Adrenal gland (tissue), 12 donors: ENCODE data around the gene TINCR. TPM values are rescaled to one million over a fixed set of nuclear protein-coding genes. Genes with fewer than 3 reads are reported as not detected.

ENCODE experiments used
- DNase-seq, 7 donors: peaks; one replicate each; pipeline ENCODE4 v3.0.0-alpha.2; 2019 to 2020
- H3K27ac ChIP-seq, 5 donors: fragments of 200-600 bp; sonication (generic) in 4 of 5; 1 replicate in 3 of 5; 2 replicates in 2 of 5; pipeline versions ENCODE4 v1.5.1 to v1.8.0; 2016 to 2020; ENCODE audit warnings: mild to moderate bottlenecking in 1 of 5
- H3K27me3 ChIP-seq: fragments of 200-600 bp; 2 replicates; pipeline ENCODE4 v1.8.0; 2021
- H3K36me3 ChIP-seq, 2 donors: fragments of 200-600 bp; replicated peaks in 1 of 2; 1 replicate in 1 of 2; 2 replicates in 1 of 2; pipeline versions ENCODE4 v1.5.1 to v1.8.0; 2018 to 2022
- H3K4me1 ChIP-seq, 2 donors: fragments of 200-600 bp; replicated peaks in 1 of 2; 1 replicate in 1 of 2; 2 replicates in 1 of 2; pipeline versions ENCODE4 v1.5.1 to v1.8.0; 2018 to 2021
- H3K4me3 ChIP-seq, 4 donors: fragments of 200-600 bp; sonication (generic) in 3 of 4; one replicate each; pipeline ENCODE4 v1.5.1; 2016 to 2018
- H3K9me3 ChIP-seq, 3 donors: fragments of 200-600 bp; sonication (generic) in 1 of 3; replicated peaks in 1 of 3; 1 replicate in 2 of 3; 2 replicates in 1 of 3; pipeline versions ENCODE4 v1.5.1 to v1.8.0; 2016 to 2021
- POLR2A ChIP-seq, 2 donors: fragments of 450-650 bp; IDR thresholded peaks; one replicate each; pipeline ENCODE4 v1.6.1; 2017; ENCODE audit warnings: antibody characterized with exemption in 2 of 2, mild to moderate bottlenecking in 2 of 2, moderate library complexity in 1 of 2
- WGBS, 4 donors: extraction: QIAGEN DNeasy Blood & Tissue Kit in 2 of 4; methylation state at CpG; one replicate each; pipeline versions ENCODE4 v1.1.5 to v1.1.7; 2013 to 2017; 5-methylcytosine and 5-hydroxymethylcytosine counted together
- intact Hi-C, 2 donors: fragments of 100-400 bp; cut with DNase I; formaldehyde crosslinking; loops; one replicate each; pipeline versions ENCODE4 v1.14.1 to v1.15.0; 2022 to 2023
- polyA plus RNA-seq, 3 donors: library from polyadenylated mRNA; stranded (reverse); fragments of 200-250 nt in 2 of 3; fragments of 350-450 nt in 1 of 3; fragmentation: Illumina TruSeq in 1 of 3; extraction: RNeasy Lipid Tissue Mini Kit (QIAGEN cat#74804) in 1 of 3; gene quantifications; one replicate each; pipeline ENCODE4 v1.2.3, GENCODE V29; 2013 to 2014
- total RNA-seq, 9 donors: library from RNA; depleted of rRNA in 4 of 9; stranded (reverse); fragments of >200 nt in 4 of 9; fragments of 120-200 nt in 1 of 9; fragmentation: NEBNext Ultra II Directional in 1 of 9; extraction: Animal tissue kit (Norgen Biotek cat#: 25700) in 1 of 9; gene quantifications; one replicate each; pipeline versions ENCODE4 v1.1.0 to v1.2.4, GENCODE V29; 2013 to 2023
- TF ChIP-seq, protein P1 (sequence below), 6 experiments: fragments of 450-650 bp in 4 of 6; fragments of 200-600 bp in 2 of 6; sonication (generic) in 1 of 6; IDR thresholded peaks; 1 replicate in 5 of 6; 2 replicates in 1 of 6; pipeline versions ENCODE4 v1.5.1 to v1.8.0; 2016 to 2021; ENCODE audit warnings: antibody characterized with exemption in 6 of 6, mild to moderate bottlenecking in 2 of 6, moderate library complexity in 1 of 6
- donor health status: healthy with polysubstance abuse.
- donor health status: Bipolar disorder and iron deficiency.
- donor health status: DM: yes; HTN: yes; CAD: no.
- donor health status: DM: no; HTN: no; CAD: no.
- donor health status: DM: no; HTN: no; CAD: no.
- donor health status: DM: yes; HTN: yes; CAD: no.

TINCR gene
- total and polyA plus RNA-seq, 12 donors, result 0.22 to 3.0 (median 0.77) TPM; not detected in 3

DNA sequence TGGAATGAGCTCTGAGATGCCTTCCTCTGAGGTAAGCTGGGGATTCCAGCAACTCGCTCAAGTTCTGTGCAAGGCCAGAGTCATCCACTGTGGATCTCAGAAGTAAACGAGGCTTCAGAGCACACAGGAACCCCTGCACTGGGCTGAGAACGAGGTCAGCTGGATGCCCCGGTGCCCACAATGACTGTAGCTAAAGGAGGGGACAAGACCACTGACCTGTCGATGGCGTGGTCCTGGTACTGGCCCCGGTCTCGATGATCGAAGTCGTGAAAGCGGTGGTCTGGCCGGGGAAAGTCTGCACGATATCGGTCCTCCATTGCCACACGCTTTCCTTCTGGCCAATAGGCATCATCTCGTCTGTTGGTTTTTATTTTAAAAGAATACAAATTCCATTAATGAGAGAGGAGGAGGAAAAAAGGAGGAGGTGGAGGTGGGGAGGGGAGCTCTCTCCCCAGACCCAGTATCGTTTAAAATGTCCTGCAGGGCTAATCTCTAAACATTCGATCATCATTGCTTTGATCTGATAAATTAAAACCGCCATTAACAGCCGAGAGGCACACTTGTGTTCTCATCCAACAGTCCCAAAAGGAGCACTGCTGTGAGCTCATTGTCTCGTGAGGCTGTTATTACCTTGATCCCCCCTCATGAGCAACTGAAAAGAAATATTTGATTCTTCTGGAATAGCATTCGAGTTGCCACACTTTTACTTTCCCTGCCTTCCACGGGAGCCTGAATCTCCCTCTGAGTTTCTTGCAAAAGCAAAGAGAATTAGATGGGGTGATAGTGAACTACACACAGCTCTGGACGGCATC lies 25.0 kb upstream of the TINCR start:
- Histone ChIP-seq H3K4me1 (peaks cover 0 to 5% of the 10 kb centered on the region in 2 donors), H3K9me3 (no peaks in the 10 kb centered on the region), H3K27ac (no peak overlapping the region), H3K27me3 (no peaks in the 10 kb centered on the region), H3K4me3 (no peak overlapping the region), H3K36me3 (peaks cover 0 to 100% of the 10 kb centered on the region in 2 donors)
- no peak for TF ChIP-seq POLR2A (IDR thresholded peaks at IDR 0.05)
- TF ChIP-seq, protein P1, sequence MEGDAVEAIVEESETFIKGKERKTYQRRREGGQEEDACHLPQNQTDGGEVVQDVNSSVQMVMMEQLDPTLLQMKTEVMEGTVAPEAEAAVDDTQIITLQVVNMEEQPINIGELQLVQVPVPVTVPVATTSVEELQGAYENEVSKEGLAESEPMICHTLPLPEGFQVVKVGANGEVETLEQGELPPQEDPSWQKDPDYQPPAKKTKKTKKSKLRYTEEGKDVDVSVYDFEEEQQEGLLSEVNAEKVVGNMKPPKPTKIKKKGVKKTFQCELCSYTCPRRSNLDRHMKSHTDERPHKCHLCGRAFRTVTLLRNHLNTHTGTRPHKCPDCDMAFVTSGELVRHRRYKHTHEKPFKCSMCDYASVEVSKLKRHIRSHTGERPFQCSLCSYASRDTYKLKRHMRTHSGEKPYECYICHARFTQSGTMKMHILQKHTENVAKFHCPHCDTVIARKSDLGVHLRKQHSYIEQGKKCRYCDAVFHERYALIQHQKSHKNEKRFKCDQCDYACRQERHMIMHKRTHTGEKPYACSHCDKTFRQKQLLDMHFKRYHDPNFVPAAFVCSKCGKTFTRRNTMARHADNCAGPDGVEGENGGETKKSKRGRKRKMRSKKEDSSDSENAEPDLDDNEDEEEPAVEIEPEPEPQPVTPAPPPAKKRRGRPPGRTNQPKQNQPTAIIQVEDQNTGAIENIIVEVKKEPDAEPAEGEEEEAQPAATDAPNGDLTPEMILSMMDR (IDR thresholded peaks at IDR 0.05), result no peak
- intact Hi-C loops, result no loop called here
- 86 to 91% (median 88%) methylated on average over 22 to 24 of the region's 24 CpGs for WGBS, 4 donors
- DNase-seq, result no peak

DNA sequence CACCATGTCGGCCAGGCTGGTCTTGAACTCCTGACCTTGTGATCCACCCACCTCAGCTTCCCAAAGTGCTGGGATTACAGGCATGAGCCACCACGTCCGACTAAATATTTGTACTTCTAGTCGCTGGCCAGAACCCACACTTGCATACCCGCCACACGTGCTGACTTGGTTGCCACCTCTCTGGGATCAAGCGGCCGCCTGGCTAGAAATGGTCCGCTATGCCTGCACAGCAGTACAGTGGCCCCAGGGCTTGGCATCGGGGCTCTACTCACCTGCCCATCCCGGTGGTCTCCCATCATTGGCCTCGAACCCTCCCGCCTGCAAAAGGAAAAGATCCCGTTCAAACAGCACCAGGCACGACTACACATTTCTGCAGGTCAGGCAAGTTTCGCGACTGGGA lies 23.7 kb upstream of the TINCR start:
- intact Hi-C loops, result no loop called here
- no peaks in the 10 kb centered on the region for H3K9me3 ChIP-seq
- WGBS, 4 donors, result 91 to 95% (median 92%) methylated on average over 5 to 17 of the region's 17 CpGs
- H3K36me3 ChIP-seq, result peaks cover 0 to 100% of the 10 kb centered on the region in 2 donors
- peaks cover 0 to 5% of the 10 kb centered on the region in 2 donors for H3K4me1 ChIP-seq
- H3K27me3 ChIP-seq, result no peaks in the 10 kb centered on the region
- no peak for DNase-seq
- TF ChIP-seq POLR2A (IDR thresholded peaks at IDR 0.05), result no peak
- TF ChIP-seq, protein P1 (IDR thresholded peaks at IDR 0.05), result no peak
- no peak overlapping the region for H3K4me3 ChIP-seq
- H3K27ac ChIP-seq, result no peak overlapping the region

DNA sequence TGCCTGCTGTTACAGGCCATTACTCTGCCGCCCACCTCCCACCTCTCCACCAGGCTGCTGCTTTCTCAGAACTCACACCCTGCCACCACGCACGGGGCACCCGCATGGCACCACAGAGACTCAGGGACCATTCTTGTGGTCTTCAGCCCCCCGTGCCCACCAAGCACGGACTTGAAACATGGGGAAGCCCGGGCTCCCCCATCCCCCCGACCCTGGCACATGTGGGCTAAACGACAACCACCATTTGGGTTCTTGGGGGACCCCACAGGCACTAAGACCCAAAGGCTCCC lies 23.1 kb upstream of the TINCR start:
- H3K36me3 ChIP-seq, result peaks cover 0 to 97% of the 10 kb centered on the region in 2 donors
- H3K27me3 ChIP-seq, result no peaks in the 10 kb centered on the region
- no peaks in the 10 kb centered on the region for H3K9me3 ChIP-seq
- intact Hi-C loops, result no loop called here
- peaks cover 0 to 12% of the 10 kb centered on the region in 2 donors for H3K4me1 ChIP-seq
- no peak for DNase-seq
- TF ChIP-seq, protein P1 (IDR thresholded peaks at IDR 0.05), result no peak
- TF ChIP-seq POLR2A (IDR thresholded peaks at IDR 0.05), result no peak
- WGBS, 4 donors, result 91 to 94% (median 92%) methylated on average over 2 to 9 of the region's 9 CpGs
- H3K4me3 ChIP-seq, result no peak overlapping the region
- no peak overlapping the region for H3K27ac ChIP-seq

DNA sequence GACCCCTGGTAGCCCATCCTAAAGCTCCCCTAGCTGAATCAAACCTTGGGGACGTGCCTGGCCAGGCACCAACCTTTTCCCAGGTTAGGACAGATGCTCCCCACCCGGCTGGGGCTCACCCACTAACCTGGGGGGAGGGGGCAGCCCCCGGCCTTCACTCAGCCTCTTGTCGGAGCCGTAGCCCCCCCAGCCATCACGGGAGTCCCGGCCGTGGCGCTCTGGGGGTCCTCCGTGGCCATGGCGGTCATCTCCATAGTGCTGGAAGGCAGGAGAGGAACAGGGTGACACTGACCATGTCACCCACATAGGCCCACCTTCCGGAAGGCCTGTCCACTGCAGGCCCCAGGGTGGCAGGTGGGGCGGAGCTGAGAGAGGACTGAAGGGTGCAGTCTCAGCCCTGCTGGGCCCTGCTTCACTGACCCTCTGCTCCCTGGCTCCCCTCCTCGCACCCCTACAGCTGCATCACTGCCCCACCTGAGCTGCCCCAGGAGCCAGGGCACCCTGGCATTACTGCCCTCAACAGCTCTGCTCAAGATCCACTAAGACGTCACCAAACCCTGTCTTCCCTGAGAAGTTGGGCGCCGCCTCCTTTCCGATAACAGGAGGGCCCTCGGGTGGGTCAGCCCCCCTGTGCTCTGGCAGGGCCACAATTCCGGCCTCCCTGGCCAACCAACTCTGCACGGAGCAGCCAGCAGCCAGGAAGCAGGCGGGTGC lies 22.6 kb upstream of the TINCR start:
- intact Hi-C loops, result no loop called here
- WGBS, 4 donors, result 87 to 91% (median 90%) methylated on average over 17 to 22 of the region's 22 CpGs
- Histone ChIP-seq H3K27ac (no peak overlapping the region), H3K4me1 (peaks cover 0 to 17% of the 10 kb centered on the region in 2 donors), H3K27me3 (no peaks in the 10 kb centered on the region), H3K36me3 (peaks cover 0 to 92% of the 10 kb centered on the region in 2 donors), H3K4me3 (no peak overlapping the region), H3K9me3 (no peaks in the 10 kb centered on the region)
- no peak for TF ChIP-seq POLR2A (IDR thresholded peaks at IDR 0.05)
- TF ChIP-seq, protein P1 (IDR thresholded peaks at IDR 0.05), result no peak
- DNase-seq, result no peak
